NOMO-1 treated with dmso at 0.1 percent for 144 hours (cell line): ENCODE measurements around the gene HAL.
"Not testable (repeated sequence)": the region's sequence is repeated elsewhere in the genome, so short reads cannot be mapped to it uniquely, and the experiment has no call there.

Experiments used
- DNase-seq: peaks from one replicate; lab custom pipeline; 2025; ENCODE audit not compliant: unreplicated experiment; lab: John Stamatoyannopoulos, UW

The HAL gene

GRCh38 chr12:95978774-95979173, 17.4 kb downstream of the HAL start:
- DNase-seq, result no peak

- no peak for DNase-seq
These were observed 17.8 kb downstream of the HAL start for GRCh38 chr12:95978351-95978750.

DNA sequence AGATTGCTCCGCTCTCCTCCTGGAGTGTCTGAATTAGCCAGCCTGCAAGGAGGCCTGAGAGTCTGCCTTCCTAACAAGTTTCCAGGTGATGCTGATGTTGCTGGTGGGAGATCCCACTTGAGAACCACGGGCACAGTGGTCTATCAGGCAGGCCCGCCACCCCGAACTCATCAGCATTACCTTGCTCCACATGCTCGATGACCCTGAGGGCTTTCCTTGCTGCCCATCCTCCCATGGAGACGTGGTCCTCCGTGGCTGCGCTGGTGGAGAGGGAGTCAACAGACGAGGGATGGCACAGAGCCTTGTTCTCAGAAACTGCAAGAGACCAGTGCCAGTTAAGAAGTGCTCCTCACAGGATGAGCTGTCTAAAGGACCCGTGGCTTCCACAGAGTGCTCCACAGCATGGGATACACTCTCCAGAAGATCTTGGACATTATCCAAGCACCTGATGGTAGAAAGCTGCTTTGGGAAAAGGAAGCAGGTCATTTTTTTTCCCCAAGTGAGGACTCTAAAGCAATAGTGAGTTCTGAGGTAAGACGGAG, 18.3 kb downstream of the HAL start:
- DNase-seq, result no peak

- no peak for DNase-seq
These were observed 19.7 kb downstream of the HAL start for GRCh38 chr12:95976416-95976832.

GRCh38 chr12:95975491-95975890, 20.7 kb downstream of the HAL start:
- no peak for DNase-seq

- DNase-seq, result no peak
These were observed 21.8 kb downstream of the HAL start for GRCh38 chr12:95974358-95974757.

DNA sequence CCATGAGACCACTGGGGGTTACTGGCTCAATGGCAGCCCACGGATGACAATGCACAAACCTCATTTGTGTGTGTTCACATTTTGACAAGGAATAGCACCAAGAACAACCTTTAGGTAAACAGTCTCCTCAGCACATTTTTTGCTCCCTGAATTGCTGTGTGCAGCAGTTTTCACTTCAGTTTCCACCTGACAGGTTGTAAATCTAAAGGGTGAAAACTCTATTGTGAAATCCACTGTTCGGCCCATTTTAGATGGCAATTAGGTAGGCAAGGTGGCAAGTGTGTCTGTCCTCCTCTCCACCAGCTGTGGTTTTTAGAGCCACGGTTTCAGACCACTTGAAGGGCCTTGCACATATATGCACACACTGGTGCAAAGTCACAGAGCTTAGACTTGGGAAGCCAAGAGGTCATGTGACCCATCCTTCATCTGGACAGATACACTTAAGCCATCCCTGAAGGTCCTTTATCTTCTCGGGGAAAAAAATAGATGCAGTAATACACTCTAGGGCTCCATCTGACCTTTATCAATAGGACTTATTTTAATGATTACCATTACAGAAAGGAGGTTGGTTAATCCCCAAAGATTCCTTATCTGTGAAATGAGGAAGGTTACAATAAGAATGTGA, 23.2 kb downstream of the HAL start:
- no peak for DNase-seq

DNA sequence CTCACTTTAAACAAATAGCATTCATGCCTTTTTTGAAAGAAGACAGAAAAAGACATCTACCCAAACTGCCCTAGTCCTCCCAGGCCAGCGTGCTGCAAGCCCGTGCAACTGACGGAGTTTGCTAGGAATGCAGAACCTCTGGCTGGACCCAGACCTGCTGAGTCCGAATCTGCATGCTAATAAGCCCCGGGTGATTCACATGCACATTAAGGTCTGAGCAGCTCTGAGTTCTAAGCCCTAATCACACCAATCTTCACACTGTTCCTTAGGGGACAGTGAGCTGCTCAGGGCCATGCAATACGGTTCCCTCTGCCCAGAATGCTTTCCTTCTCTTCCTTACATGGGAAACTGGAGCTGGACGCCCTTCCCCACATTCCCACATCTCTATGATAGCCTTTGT, 25.2 kb downstream of the HAL start:
- DNase-seq, result no peak

DNA sequence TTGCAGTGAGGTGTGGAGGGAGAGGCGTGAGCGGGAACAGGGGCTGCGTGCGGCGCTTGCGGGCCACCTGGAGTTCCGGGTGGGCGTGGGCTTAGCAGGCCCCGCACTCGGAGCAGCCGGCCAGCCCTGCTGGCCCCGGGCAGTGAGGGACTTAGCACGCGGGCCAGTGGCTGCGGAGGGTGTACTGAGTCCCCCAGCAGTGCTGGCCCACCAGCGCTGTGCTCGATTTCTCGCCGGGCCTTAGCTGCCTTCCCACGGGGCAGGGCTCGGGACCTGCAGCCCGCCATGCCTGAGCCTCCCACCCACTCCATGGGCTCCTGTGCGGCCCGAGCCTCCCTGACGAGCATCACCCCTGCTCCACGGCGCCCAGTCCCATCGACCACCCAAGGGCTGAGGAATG, 27.0 kb downstream of the HAL start:
- DNase-seq, result not testable (repeated sequence)

DNA sequence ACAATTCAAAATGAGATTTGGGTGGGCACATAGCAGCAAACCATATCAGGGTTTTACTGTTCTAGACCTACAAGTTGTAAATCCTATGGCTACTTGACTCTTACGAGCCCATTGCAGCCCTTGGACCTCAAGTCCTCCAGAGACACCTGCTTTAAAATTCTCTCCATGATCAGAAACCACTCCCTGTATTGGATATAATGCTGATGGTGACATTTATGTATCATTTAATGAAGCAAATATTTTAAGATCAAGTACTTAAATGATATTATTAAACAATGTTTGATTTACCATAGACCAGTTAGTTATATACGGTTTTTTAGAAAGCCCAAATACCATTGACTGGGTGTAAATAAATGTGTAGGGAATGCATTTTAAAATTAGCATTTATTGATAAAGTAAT, 28.8 kb downstream of the HAL start:
- DNase-seq, result no peak

DNA sequence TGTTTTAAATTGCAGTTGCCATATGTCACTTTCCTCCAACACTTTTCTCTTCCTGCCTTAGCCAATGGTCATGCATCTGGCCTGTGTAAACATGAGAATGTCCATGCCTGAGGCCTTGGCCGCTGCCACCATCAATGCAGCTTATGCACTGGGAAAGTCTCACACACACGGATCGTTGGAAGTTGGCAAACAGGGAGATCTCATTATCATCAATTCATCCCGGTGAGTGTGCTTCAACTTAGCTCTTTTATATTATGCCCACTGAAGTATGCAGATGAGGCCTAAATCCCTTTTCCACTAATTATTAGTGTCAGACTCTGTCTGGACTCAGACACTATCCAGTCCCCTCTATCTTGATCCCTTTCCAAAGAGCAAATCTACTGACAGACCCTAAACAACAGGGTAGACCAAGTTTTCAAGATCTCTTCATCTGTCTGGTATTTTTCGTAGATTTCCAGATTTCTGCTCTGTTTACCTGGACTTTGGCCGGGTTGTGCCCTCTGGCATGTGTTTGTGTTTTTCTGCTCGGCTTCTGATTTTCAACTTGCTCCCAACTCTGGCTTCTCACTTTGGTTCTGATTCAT, 29.8 kb downstream of the HAL start:
- no peak for DNase-seq

GRCh38 chr12:95963096-95963495, 33.0 kb downstream of the HAL start:
- DNase-seq, result peak; percentile 24

- DNase-seq, result no peak
These were observed 33.9 kb downstream of the HAL start for GRCh38 chr12:95962222-95962621.

GRCh38 chr12:95960241-95960640, 35.9 kb downstream of the HAL start:
- no peak for DNase-seq

DNA sequence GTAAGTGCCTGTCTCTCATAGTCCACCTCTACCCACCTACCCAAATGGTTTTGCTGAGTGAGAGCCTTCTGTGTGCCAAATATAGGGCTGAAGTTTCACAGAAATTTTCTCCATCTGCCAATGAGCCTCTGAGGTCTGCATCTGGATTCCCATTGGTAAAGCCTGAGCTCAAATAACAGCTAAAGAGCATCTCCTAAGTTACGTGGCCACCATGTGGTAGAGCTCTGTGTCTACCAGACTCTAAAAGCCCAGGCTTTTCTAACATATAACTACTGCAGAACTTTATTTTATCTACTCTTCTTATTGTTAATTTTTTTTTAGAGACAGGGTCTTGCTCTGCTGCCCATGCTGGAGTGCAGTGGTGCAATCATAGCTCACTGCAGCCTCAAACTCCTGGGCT, 37.0 kb downstream of the HAL start:
- DNase-seq, result no peak

DNA sequence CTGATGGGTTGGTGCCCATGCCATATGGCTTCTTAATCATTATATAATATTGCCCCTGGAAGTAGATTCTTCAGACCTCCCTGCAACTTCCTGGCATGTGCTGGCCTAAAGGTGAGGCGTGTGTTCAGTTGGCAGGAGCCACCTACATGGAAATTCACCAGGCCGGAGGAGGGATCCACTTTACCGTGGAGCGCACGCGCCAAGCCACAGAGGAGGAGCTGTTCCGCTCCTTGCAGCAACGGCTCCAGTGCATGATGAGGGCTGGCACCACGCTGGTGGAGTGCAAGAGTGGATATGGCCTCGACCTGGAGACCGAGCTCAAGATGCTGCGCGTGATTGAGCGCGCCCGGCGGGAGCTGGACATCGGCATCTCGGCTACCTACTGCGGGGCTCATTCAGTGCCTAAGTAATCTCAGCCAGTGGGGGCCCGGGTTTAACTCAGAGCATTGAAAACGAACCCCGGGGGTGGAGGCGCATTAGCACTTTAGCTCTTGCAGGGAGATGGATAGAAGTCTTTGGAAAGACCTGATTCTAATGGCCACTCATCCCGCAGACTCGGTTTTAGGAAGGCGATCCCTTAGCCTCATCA, 39.5 kb downstream of the HAL start:
- no peak for DNase-seq

DNA sequence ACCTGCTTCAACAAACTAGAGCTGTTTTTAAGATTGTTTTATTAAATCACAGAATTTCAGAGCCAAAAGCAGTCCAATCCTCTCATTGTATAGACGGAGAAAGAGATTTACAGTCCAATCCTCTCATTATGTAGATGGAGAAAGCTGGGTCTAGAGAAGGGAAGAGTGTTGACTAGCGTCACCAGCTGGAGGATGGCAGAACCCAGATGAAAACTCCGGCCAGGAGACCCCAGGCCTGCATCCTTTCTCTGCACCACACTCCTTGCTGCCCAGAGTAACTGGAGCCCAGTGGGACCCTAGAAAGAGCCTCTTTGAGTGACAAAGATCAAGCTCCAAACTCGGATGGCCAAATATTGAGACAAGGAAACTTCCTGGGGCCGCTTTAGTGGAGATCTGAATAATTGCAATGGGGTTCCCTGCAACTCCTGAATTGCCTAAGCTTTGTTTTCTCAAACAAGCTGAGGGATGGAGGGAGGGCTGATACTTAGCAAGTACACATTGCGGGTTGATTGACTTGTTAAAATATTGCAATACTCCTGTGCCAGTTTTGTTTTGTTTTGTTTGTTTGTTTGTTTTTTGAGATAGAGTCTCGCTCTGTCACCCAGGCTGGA, 40.5 kb downstream of the HAL start:
- DNase-seq, result no peak

DNA sequence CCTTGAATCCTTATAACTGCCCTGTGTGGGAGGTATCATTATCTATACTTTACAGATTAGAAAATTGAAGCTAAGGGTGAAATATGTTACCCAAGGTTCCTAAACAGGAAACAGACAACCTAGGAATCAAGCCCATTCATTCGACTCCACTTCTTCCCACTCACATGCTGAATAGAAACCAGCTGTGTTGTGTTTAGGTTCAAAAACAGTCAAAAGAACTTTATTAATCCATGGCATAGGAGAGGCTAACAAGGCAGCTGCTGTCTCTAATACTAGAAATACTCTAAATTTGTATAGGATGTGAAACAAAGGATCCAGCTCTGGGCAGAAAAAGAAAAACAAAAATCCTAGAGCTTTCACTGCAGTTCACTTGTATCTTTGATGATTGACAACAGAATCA, 43.1 kb downstream of the HAL start:
- DNase-seq, result no peak

DNA sequence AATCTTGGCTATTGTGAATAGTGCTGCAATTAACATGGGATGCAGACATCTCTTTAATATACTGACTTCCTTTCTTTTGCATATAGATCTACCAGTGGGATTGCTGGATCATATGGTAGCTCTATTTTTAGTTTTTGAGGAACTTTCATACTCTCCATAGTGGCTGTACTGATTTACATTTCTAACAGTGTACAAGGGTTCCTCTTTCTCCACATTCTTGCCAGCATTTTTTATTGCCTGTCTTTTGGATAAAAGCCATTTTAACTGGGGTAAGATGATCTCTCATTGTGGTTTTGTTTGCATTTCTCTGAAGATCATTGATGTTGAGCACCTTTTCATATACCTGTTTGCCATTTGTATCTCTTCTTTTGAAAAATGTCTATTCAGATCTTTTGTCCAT, 44.6 kb downstream of the HAL start:
- DNase-seq, result no peak

DNA sequence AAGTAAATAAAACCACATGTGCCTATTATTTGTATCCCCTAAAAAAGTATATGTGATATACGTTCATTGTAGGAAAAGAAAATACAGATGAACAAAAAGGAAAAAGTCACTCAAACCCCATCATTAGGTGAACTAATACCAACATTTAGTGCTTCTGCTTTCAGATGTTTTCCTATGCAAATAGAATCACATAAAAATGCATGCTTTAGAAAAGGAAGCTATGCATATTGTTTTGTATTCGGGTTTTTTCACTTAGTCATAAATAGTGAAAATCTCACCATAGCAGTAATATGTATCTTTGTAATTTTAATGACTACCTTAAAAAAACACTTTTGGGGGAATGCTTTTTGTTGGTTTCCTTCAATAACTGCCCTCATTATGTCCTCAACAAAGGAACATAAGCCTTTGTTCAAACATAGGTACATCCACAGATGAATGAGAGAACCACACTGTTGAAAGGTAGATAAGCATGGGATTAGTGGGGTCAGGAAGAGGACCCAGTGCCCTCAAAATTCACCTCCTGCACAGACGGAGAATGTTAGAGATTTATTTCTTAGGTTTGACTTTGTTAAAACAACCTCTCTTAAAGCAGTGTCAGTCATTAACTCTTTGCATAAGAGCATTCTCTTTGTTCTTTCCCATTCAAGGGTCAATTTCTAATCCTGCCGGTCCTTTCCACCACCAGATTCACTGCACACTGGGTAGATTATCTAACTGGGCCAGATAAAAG, 46.5 kb downstream of the HAL start:
- no peak for DNase-seq

DNA sequence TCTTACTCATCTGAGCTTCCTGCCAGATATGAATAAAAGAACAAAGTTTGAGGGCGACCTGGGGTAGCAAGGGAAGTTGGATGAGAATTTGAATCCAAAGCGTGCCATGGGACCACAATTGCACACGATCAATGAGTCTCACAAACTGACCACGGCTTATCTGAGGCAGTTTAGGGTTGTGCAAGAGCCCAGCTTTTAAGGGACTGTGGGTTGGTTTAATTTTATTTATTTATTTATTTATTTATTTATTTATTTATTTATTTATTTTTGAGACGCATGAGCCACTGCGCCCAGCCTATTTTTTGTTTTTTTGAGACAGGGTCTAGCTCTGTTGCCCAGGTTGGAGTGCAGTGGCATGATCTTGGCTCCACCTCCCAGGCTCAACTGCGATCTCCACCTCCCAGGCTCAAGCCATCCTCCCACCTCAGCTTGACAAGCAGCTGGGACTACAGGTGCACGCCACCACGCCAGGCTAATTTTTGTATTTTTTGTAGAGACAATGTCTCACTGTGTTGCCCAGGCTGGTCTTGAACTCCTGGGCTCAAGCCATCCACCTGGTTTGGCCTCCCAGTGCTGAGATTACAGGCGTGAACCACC, 51.9 kb downstream of the HAL start:
- no peak for DNase-seq
